Measurements from ENCODE around the gene PLD5. TPM values are rescaled to one million over a fixed set of nuclear protein-coding genes. Genes with fewer than 3 reads are reported as not detected.

PLD5 gene
- total and polyA plus RNA-seq, 3 donors from 2014 or later = 0.63 to 1.7 (median 0.81) TPM

DNA sequence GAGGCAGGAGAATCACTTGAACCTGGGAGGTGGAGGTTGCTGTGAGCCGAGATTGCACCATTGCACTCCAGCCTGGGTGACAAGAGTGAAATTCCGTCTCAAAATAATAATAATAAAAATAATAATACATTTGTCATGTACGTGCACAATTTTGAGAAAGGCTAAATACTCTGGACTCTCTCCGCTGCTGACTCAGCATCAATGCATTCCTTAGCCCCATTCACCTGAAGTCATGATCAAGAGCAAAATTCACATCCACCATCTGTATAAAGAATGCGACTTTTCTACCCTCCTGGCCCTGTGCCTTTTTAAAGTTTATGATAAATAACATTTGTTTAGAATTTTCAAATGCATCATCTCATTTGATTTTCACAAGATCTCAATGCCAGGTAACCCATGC, 490.1 kb downstream of the PLD5 start:
- Histone ChIP-seq H3K27ac (no peak overlapping the region), H3K27me3 (no peaks in the 10 kb centered on the region), H3K36me3 (ENCODE audit: low read depth, missing control alignments) (no peaks in the 10 kb centered on the region), H3K4me3 (no peak overlapping the region), H3K4me1 (peaks cover 4% of the 10 kb centered on the region), H3K9me3 (no peaks in the 10 kb centered on the region)
- DNase-seq = no peak
- no peak for TF ChIP-seq POLR2A (IDR thresholded peaks at IDR 0.05)
- TF ChIP-seq, protein P1, sequence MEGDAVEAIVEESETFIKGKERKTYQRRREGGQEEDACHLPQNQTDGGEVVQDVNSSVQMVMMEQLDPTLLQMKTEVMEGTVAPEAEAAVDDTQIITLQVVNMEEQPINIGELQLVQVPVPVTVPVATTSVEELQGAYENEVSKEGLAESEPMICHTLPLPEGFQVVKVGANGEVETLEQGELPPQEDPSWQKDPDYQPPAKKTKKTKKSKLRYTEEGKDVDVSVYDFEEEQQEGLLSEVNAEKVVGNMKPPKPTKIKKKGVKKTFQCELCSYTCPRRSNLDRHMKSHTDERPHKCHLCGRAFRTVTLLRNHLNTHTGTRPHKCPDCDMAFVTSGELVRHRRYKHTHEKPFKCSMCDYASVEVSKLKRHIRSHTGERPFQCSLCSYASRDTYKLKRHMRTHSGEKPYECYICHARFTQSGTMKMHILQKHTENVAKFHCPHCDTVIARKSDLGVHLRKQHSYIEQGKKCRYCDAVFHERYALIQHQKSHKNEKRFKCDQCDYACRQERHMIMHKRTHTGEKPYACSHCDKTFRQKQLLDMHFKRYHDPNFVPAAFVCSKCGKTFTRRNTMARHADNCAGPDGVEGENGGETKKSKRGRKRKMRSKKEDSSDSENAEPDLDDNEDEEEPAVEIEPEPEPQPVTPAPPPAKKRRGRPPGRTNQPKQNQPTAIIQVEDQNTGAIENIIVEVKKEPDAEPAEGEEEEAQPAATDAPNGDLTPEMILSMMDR (IDR thresholded peaks at IDR 0.05) = no peak
- intact Hi-C loops (cut with DNase I; ENCODE audit: low total_unique reads) = no loop called here
- 92 to 94% methylated on average over 5 of the region's 5 CpGs for WGBS, 2 donors

GRCh38 chr1:242033447-242033846, 491.1 kb downstream of the PLD5 start:
- intact Hi-C loops (cut with DNase I; ENCODE audit: low total_unique reads) = no loop called here
- peaks cover 4% of the 10 kb centered on the region for H3K4me1 ChIP-seq
- H3K4me3 ChIP-seq = no peak overlapping the region
- 26 to 36% methylated on average over 4 of the region's 4 CpGs for WGBS, 2 donors
- peak; percentile 62 for DNase-seq
- no peak overlapping the region for H3K27ac ChIP-seq
- TF ChIP-seq, protein P1 (IDR thresholded peaks at IDR 0.05) = no peak
- TF ChIP-seq POLR2A (IDR thresholded peaks at IDR 0.05) = no peak
- H3K9me3 ChIP-seq = no peaks in the 10 kb centered on the region
- no peaks in the 10 kb centered on the region for H3K36me3 ChIP-seq (ENCODE audit: low read depth, missing control alignments)
- H3K27me3 ChIP-seq = no peaks in the 10 kb centered on the region

Small RNAs within 50 kb of the gene (small RNA-seq; reads per million reads assigned to genes)
- gene AL360271.2 = 0 reads per million in 2 donors
- 0 reads per million in 2 donors for gene RN7SKP12

Data from testis (tissue), 3 donors.